Dedifferentiated amniotic fluid mesenchymal stem cell (primary cell): ENCODE data around the gene DDIT4.
A peak's percentile ranks its signal among the peaks of the same experiment; 100 is the strongest.
"Not testable (repeated sequence)": the region's sequence is repeated elsewhere in the genome, so short reads cannot be mapped to it uniquely, and the experiment has no call there.

Source experiments
- DNase-seq: peaks from one replicate; pipeline ENCODE4 v3.0.0-alpha.2; 2016; ENCODE audit errors: extremely low spot score

The DDIT4 gene

DNA sequence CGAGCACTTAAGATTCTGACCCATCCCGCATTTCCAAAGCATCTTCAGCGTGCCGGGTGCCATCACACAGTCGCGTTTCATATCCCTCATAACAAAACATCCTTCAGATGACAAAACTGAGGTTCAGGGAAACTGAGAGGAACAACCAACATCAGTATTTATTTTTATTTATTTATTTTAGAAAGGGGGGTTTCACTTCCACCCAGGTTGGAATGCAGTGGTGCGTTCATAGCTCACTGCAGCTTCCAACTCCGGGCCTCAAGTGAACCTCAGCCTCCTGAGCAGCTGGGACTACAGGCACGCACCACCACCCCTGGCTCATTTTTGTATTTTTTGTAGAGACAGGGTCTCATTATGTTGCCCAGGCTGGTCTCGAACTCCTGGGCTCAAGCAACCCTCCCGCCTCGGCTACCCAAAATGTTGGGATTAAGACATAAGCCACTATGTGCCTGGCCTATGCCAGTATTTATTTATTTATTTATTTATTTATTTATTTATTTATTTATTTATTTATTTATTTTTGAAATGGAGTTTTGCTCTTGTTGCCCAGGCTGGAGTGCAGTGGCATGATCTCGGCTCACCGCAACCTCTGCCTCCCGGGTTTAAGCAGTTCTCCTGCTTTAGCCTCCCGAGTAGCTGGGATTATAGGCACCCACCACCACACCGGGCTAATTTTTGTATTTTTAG, 24.4 kb upstream of the DDIT4 start:
- not testable (repeated sequence) for DNase-seq

DNA sequence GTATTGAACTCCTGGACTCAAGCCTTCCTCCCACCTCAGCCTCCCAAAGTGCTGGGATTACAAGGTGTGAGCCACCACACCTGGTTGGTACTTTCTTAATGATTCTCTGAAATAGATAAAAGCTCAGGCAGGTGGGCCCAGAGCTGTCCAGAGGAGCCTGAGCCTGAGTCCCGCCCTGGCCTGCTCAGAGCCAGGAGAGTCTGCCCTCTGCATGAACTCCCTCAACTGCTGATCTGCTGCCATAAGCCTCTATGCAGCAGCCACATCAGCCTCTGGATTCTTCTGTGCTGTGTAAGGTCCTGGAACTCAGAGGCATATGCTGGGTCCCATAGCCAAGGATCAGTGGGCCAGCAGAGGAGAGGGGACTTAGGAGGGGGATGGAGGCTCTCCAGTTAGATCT, 23.1 kb upstream of the DDIT4 start:
- peak; percentile 64 for DNase-seq

DNA sequence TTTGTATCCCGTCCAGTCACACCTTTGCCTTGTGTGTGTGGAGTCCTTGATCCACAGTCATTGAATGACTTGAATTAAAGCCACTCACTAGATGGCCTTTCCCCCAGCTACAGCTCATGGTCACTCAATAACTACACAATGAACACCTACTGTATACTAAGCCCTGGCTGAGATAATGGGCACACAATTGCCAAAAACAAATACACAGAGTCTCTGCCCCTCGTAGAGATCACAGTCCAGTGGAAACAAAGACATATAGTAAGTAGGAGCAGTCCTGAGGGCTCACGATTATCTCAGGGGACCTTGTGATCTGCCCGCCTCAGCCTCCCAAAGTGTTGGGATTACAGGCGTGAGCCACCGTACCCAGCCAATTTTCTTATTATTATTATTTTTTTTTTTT, 22.1 kb upstream of the DDIT4 start:
- no peak for DNase-seq

GRCh38 chr10:72252972-72253371, 20.8 kb upstream of the DDIT4 start:
- DNase-seq: no peak

DNA sequence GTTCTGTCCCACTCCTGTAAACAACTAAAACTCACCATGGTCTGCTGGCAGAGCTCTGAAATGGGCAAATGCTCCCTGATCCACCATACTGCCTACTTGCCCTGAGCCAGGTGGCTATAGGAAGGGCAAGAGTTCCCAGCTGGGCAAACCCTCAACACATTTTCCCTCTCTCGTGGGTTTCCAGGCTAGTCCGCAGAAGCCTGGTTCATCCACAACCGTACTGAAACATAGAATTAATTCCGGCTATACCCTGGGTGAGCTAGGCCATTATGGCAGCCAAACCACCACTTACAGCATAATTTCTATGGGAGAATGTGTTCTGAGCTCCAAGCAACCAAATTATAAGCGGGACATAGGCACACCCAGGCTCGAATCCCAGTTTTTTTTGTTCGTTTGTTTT, 20.1 kb upstream of the DDIT4 start:
- no peak for DNase-seq

- peak; percentile 58 for DNase-seq
Measured at GRCh38 chr10:72254813-72255568, 18.7 kb upstream of the DDIT4 start.

DNA sequence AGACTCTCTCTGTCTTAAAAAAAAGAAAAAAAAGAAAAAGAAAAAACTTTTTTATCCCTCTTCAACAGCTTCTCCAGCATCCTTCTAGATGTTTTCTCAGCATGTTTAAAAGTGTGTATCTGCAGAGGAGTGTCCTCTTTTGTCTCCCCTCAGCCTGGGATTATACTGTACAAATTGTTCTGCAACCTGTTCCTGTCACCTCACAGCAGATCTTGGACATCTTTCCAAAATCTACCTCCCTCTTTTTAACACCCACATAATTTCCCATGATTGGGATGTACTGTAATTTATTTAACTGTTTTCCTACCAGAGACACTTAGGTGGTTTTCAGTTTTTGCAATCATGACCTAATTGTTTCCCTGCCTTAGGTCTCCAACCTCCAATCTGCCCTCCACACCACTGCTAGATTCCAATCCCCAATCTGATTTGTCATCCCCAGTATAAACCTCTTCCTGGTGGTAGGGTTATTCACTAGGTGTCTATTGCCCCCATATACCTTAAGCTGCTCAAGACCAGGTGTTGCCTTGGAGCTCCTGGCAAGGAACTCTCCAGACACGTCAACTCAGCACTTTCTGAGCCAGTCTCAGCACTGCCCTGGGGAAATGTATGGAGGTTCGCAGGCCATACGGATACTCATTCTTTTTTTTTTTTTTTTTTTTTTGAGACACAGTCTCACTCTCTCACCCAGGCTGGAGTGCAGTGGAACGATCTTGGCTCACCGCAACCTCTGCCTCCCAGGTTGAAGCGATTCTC, 17.6 kb upstream of the DDIT4 start:
- no peak for DNase-seq

DNA sequence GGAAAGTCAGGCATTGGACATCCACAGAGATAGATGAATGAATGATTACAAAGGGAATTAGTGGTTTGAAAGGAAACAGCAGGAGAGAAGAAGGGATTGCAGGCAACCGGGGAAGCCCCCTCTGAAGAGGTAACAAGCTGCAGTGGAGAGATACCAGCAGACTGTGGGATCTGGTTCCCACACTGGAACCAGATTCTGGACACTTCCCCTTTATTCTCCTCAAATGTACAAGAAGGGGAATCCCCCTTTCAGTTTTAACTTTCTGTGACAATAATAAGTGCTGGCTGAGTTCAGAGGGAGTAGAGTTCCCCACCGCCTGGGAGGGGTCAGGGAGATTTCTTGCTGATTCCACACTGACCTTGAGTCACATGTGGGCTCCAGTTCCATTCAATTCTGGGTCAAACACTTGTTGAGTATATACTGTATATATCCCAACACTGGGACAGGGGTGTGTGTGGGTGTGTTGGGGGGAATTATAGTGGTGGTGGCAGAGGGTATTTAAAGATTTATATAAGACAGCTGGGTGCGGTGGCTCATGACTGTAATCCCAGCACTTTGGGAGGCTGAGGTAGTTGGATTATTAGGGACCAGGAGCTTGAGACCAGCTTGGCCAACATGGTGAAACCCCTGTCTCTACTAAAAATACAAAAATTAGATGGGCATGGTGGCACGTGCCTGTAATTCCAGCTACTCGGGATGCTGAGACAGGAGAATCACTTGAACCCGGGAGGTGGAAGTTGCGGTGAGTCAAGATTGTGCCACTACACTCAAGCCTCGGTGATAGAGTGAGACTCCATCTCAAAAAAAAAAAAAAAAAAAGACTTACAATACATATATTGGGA, 16.5 kb upstream of the DDIT4 start:
- no peak for DNase-seq

- DNase-seq: no peak
Measured at GRCh38 chr10:72258617-72259016, 15.1 kb upstream of the DDIT4 start.

GRCh38 chr10:72259491-72260238, 14.1 kb upstream of the DDIT4 start:
- DNase-seq: peak; percentile 80

DNA sequence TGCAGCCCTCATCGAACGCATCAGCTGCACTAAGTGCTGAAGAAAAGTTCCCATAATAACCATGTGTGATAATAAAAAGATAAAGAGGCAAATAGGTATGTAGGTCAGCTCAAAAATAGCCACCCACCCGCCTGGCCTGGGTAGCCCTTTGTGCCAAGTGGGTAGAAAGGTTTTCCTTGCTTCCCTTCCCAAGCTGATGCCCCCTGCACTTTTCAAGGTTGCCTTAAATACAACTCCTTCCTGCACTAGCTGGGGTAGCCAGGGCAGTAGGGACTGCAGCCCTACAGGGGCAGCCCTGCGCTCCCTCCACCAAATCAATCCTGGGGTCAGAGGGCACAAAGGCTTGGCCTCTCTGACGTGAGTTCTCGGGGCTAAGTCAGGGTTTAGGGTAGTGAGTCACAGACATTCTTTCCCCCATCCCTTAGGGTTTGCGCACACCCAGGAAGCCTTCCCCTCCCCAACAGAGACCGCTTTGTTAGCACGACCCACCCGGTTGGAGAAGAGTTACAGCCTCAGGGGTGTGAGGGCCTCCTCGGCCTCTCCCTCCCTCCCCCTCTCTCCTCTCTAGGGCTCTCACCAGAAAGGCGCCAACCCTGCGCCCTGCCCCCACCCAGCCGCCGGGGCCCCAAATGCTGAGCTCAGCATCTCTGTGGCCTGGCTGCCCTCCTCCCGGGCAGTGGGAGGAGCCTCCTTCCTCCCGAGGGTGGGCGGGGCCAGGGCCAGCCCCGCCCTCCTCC, 13.3 kb upstream of the DDIT4 start:
- peak; percentile 54 for DNase-seq

DNA sequence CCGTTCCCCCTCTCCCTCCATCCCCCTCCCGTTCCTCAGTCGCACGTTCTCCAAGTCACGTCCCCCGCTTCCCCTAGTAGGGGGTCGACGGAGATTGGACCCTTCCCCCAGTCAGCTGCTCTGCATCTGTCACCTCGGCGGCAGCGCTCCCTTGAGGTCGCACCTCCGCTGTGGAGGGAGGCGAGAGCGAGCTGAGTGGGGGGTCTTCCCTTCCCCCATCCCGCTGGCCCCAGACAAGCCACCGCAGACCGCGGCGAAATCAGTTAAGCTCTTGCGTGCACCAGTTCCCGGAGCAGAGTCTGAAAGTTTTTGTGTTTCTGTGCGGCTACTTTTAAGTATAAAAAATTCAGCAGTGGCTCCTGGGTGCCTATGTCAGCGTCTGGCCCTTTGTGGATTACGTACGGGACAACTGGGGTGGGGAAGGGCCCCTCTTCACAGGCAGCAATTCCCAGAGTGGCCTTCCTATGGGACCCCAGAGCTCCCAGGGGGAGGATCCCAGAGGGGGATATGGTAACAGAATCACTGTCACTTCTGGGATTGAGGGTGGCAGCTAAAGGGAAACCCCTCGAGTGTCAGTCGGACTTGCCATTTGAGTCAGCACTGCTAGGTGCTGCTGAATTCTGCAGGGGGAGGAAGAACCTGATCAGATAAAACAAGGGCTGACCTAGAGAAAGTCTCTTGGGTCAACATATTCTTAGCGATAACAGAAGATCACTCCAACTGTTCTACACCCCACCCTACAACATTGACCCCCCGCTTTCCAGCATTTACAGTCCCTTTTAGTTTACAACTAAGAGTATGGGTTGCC, 12.5 kb upstream of the DDIT4 start:
- DNase-seq: no peak

GRCh38 chr10:72261784-72262404, 11.8 kb upstream of the DDIT4 start:
- no peak for DNase-seq

- no peak for DNase-seq
Measured at GRCh38 chr10:72263613-72264241, 10.0 kb upstream of the DDIT4 start.

DNA sequence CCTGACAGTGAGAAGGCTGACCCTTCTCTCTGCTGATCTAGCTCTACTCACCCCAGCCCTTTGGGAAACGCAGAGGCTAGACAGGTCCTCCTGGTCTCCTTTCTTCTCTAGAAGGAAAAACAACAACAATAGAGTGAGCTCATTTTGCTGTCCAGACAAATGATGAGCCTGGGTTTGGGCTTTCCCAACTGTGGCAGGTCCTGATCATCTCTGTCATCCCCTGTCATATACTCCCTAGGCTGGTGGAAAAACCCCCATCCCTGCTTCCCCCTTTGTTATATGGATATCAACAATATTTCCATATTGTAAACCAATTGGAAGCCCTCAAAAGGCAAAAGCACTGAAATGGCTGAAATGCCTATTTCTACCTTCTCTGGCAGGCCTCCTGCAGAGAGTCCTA, 9.2 kb upstream of the DDIT4 start:
- DNase-seq: no peak

DNA sequence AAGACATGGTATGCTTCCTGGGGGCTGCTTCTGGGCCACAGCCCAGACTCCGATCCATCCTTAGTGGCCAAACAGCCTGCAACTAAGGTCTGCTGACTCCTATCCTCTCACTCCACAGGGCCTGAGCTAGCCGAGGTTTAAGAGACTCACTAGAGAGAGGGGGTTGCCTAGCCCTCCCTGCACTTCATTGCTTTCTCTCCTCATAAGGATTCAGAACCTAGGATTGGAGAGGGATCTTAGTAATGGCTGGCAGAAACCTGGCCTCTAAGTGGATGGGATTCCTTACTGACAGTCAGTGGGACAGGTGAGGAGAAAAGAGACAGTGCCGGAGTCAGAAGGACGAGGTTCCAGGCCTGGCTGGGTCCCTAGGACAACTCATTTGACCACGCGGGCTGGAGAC, 8.2 kb upstream of the DDIT4 start:
- DNase-seq: no peak

GRCh38 chr10:72265990-72266865, 7.5 kb upstream of the DDIT4 start:
- no peak for DNase-seq

GRCh38 chr10:72267381-72267780, 6.3 kb upstream of the DDIT4 start:
- DNase-seq: no peak
